Adrenal gland (tissue), 12 donors: ENCODE results near the gene DENND5A. TPM values are rescaled to one million over a fixed set of nuclear protein-coding genes. Genes with fewer than 3 reads are reported as not detected.
"Not testable (repeated sequence)": the region's sequence is repeated elsewhere in the genome, so short reads cannot be mapped to it uniquely, and the experiment has no call there.

ENCODE experiments used
- DNase-seq, 7 donors: peaks; one replicate each; pipeline ENCODE4 v3.0.0-alpha.2; 2019 to 2020
- H3K27ac ChIP-seq, 5 donors: fragments of 200-600 bp; sonication (generic) in 4 of 5; 1 replicate in 3 of 5; 2 replicates in 2 of 5; pipeline versions ENCODE4 v1.5.1 to v1.8.0; 2016 to 2020; ENCODE audit warnings: mild to moderate bottlenecking in 1 of 5
- H3K27me3 ChIP-seq: fragments of 200-600 bp; 2 replicates; pipeline ENCODE4 v1.8.0; 2021
- H3K36me3 ChIP-seq, 2 donors: fragments of 200-600 bp; replicated peaks in 1 of 2; 1 replicate in 1 of 2; 2 replicates in 1 of 2; pipeline versions ENCODE4 v1.5.1 to v1.8.0; 2018 to 2022
- H3K4me1 ChIP-seq, 2 donors: fragments of 200-600 bp; replicated peaks in 1 of 2; 1 replicate in 1 of 2; 2 replicates in 1 of 2; pipeline versions ENCODE4 v1.5.1 to v1.8.0; 2018 to 2021
- H3K4me3 ChIP-seq, 4 donors: fragments of 200-600 bp; sonication (generic) in 3 of 4; one replicate each; pipeline ENCODE4 v1.5.1; 2016 to 2018
- H3K9me3 ChIP-seq, 3 donors: fragments of 200-600 bp; sonication (generic) in 1 of 3; replicated peaks in 1 of 3; 1 replicate in 2 of 3; 2 replicates in 1 of 3; pipeline versions ENCODE4 v1.5.1 to v1.8.0; 2016 to 2021
- CTCF ChIP-seq, 6 experiments: fragments of 450-650 bp in 4 of 6; fragments of 200-600 bp in 2 of 6; sonication (generic) in 1 of 6; IDR thresholded peaks; 1 replicate in 5 of 6; 2 replicates in 1 of 6; pipeline versions ENCODE4 v1.5.1 to v1.8.0; 2016 to 2021; ENCODE audit warnings: antibody characterized with exemption in 6 of 6, mild to moderate bottlenecking in 2 of 6, moderate library complexity in 1 of 6
- POLR2A ChIP-seq, 2 donors: fragments of 450-650 bp; IDR thresholded peaks; one replicate each; pipeline ENCODE4 v1.6.1; 2017; ENCODE audit warnings: antibody characterized with exemption in 2 of 2, mild to moderate bottlenecking in 2 of 2, moderate library complexity in 1 of 2
- WGBS, 4 donors: extraction: QIAGEN DNeasy Blood & Tissue Kit in 2 of 4; methylation state at CpG; one replicate each; pipeline versions ENCODE4 v1.1.5 to v1.1.7; 2013 to 2017; 5-methylcytosine and 5-hydroxymethylcytosine counted together
- intact Hi-C, 2 donors: fragments of 100-400 bp; cut with DNase I; formaldehyde crosslinking; loops; one replicate each; pipeline versions ENCODE4 v1.14.1 to v1.15.0; 2022 to 2023
- polyA plus RNA-seq, 3 donors: library from polyadenylated mRNA; stranded (reverse); fragments of 200-250 nt in 2 of 3; fragments of 350-450 nt in 1 of 3; fragmentation: Illumina TruSeq in 1 of 3; extraction: RNeasy Lipid Tissue Mini Kit (QIAGEN cat#74804) in 1 of 3; gene quantifications; one replicate each; pipeline ENCODE4 v1.2.3, GENCODE V29; 2013 to 2014
- total RNA-seq, 9 donors: library from RNA; depleted of rRNA in 4 of 9; stranded (reverse); fragments of >200 nt in 4 of 9; fragments of 120-200 nt in 1 of 9; fragmentation: NEBNext Ultra II Directional in 1 of 9; extraction: Animal tissue kit (Norgen Biotek cat#: 25700) in 1 of 9; gene quantifications; one replicate each; pipeline versions ENCODE4 v1.1.0 to v1.2.4, GENCODE V29; 2013 to 2023
- donor health status: healthy with polysubstance abuse.
- donor health status: Bipolar disorder and iron deficiency.
- donor health status: DM: yes; HTN: yes; CAD: no.
- donor health status: DM: no; HTN: no; CAD: no.
- donor health status: DM: no; HTN: no; CAD: no.
- donor health status: DM: yes; HTN: yes; CAD: no.

The DENND5A gene
- total and polyA plus RNA-seq, 12 donors = 26.8 to 75.4 (median 62.8) TPM

- no peak overlapping the region for H3K27ac ChIP-seq
- H3K36me3 ChIP-seq = no peaks in the 10 kb centered on the region
- no peak overlapping the region for H3K4me3 ChIP-seq
- WGBS, 4 donors = 90 to 98% (median 92%) methylated on average over 7 of the region's 7 CpGs
- intact Hi-C loops = no loop called here
- H3K9me3 ChIP-seq = no peaks in the 10 kb centered on the region
- DNase-seq = no peak
- no peaks in the 10 kb centered on the region for H3K4me1 ChIP-seq
- TF ChIP-seq CTCF (IDR thresholded peaks at IDR 0.05) (no peak), POLR2A (IDR thresholded peaks at IDR 0.05) (no peak)
- H3K27me3 ChIP-seq = no peaks in the 10 kb centered on the region
Observed at GRCh38 chr11:9104580-9104979, 160.6 kb downstream of the DENND5A start.

- intact Hi-C loops = no loop called here
- H3K4me1 ChIP-seq = no peaks in the 10 kb centered on the region
- TF ChIP-seq POLR2A (IDR thresholded peaks at IDR 0.05) (no peak), CTCF (IDR thresholded peaks at IDR 0.05) (no peak)
- no peaks in the 10 kb centered on the region for H3K36me3 ChIP-seq
- DNase-seq = no peak
- no peak overlapping the region for H3K27ac ChIP-seq
- H3K4me3 ChIP-seq = no peak overlapping the region
- no peaks in the 10 kb centered on the region for H3K9me3 ChIP-seq
- 93 to 95% (median 93%) methylated on average over 7 of the region's 7 CpGs for WGBS, 4 donors
- H3K27me3 ChIP-seq = no peaks in the 10 kb centered on the region
Observed at GRCh38 chr11:9103542-9104276, 161.4 kb downstream of the DENND5A start.

- H3K9me3 ChIP-seq = no peaks in the 10 kb centered on the region
- DNase-seq = no peak
- no peak for TF ChIP-seq POLR2A (IDR thresholded peaks at IDR 0.05)
- no peak for TF ChIP-seq CTCF (IDR thresholded peaks at IDR 0.05)
- no peak overlapping the region for H3K27ac ChIP-seq
- H3K4me3 ChIP-seq = no peak overlapping the region
- H3K27me3 ChIP-seq = no peaks in the 10 kb centered on the region
- intact Hi-C loops = no loop called here
- H3K36me3 ChIP-seq = no peaks in the 10 kb centered on the region
- WGBS, 4 donors = 65 to 90% (median 77%) methylated on average over 4 of the region's 4 CpGs
- H3K4me1 ChIP-seq = no peaks in the 10 kb centered on the region
Observed at GRCh38 chr11:9099617-9100016, 165.5 kb downstream of the DENND5A start.

- H3K4me1 ChIP-seq, H3K27ac ChIP-seq, H3K4me3 ChIP-seq, DNase-seq, H3K36me3 ChIP-seq, H3K9me3 ChIP-seq, H3K27me3 ChIP-seq, intact Hi-C loops: not testable (repeated sequence)
- 37 to 93% (median 48%) methylated on average over 2 of the region's 2 CpGs for WGBS, 4 donors
Observed at GRCh38 chr11:9098455-9098854, 166.7 kb downstream of the DENND5A start.

GRCh38 chr11:9097186-9097943 lies 167.8 kb downstream of the DENND5A start:
- 90 to 93% (median 91%) methylated on average over 23 of the region's 23 CpGs for WGBS, 4 donors
- DNase-seq, H3K36me3 ChIP-seq, H3K9me3 ChIP-seq, H3K27me3 ChIP-seq, H3K4me1 ChIP-seq, intact Hi-C loops, H3K27ac ChIP-seq, H3K4me3 ChIP-seq: not testable (repeated sequence)
